Measurements from ENCODE around the gene IL1RL2.

IL1RL2 gene

GRCh38 chr2:102179788-102180686 lies 6.8 kb upstream of the IL1RL2 start:
- Histone ChIP-seq H3K4me3 (ENCODE audit: low read length in 2 of 2) (no peak overlapping the region), H3K9ac (ENCODE audit: low read depth in 1 of 2, low read length in 2 of 2) (no peak overlapping the region), H3K36me3 (ENCODE audit: control insufficient read depth in 2 of 2, insufficient read depth in 2 of 2, low read length in 2 of 2) (peaks cover 0 to 4% of the 10 kb centered on the region in 2 donors), H3K9me3 (ENCODE audit: control insufficient read depth in 2 of 2, low read length in 2 of 2) (no peaks in the 10 kb centered on the region), H3K27ac (ENCODE audit: low read depth in 2 of 2, low read length in 2 of 2) (no peak overlapping the region), H3K4me1 (ENCODE audit: control insufficient read depth in 2 of 2, insufficient read depth in 2 of 2, low read length in 2 of 2) (no peaks in the 10 kb centered on the region), H3K27me3 (ENCODE audit: control insufficient read depth in 2 of 2, insufficient read depth in 2 of 2, low read length in 2 of 2) (no peaks in the 10 kb centered on the region)

GRCh38 chr2:102180687-102180999 lies 6.2 kb upstream of the IL1RL2 start:
- Histone ChIP-seq H3K4me1 (ENCODE audit: control insufficient read depth in 2 of 2, insufficient read depth in 2 of 2, low read length in 2 of 2) (no peaks in the 10 kb centered on the region), H3K9me3 (ENCODE audit: control insufficient read depth in 2 of 2, low read length in 2 of 2) (no peaks in the 10 kb centered on the region), H3K36me3 (ENCODE audit: control insufficient read depth in 2 of 2, insufficient read depth in 2 of 2, low read length in 2 of 2) (peaks cover 0 to 4% of the 10 kb centered on the region in 2 donors), H3K4me3 (ENCODE audit: low read length in 2 of 2) (no peak overlapping the region), H3K27me3 (ENCODE audit: control insufficient read depth in 2 of 2, insufficient read depth in 2 of 2, low read length in 2 of 2) (no peaks in the 10 kb centered on the region), H3K27ac (ENCODE audit: low read depth in 2 of 2, low read length in 2 of 2) (no peak overlapping the region), H3K9ac (ENCODE audit: low read depth in 1 of 2, low read length in 2 of 2) (no peak overlapping the region)

- H3K4me3 ChIP-seq (ENCODE audit: low read length in 2 of 2) = no peak overlapping the region
- H3K27me3 ChIP-seq (ENCODE audit: control insufficient read depth in 2 of 2, insufficient read depth in 2 of 2, low read length in 2 of 2) = no peaks in the 10 kb centered on the region
- H3K36me3 ChIP-seq (ENCODE audit: control insufficient read depth in 2 of 2, insufficient read depth in 2 of 2, low read length in 2 of 2) = peaks cover 0 to 3% of the 10 kb centered on the region in 2 donors
- H3K9ac ChIP-seq (ENCODE audit: low read depth in 1 of 2, low read length in 2 of 2) = no peak overlapping the region
- no peak overlapping the region for H3K27ac ChIP-seq (ENCODE audit: low read depth in 2 of 2, low read length in 2 of 2)
- H3K4me1 ChIP-seq (ENCODE audit: control insufficient read depth in 2 of 2, insufficient read depth in 2 of 2, low read length in 2 of 2) = no peaks in the 10 kb centered on the region
- no peaks in the 10 kb centered on the region for H3K9me3 ChIP-seq (ENCODE audit: control insufficient read depth in 2 of 2, low read length in 2 of 2)
Observed at GRCh38 chr2:102181376-102181775, 5.4 kb upstream of the IL1RL2 start.

- H3K36me3 ChIP-seq (ENCODE audit: control insufficient read depth in 2 of 2, insufficient read depth in 2 of 2, low read length in 2 of 2) = no peaks in the 10 kb centered on the region
- H3K27me3 ChIP-seq (ENCODE audit: control insufficient read depth in 2 of 2, insufficient read depth in 2 of 2, low read length in 2 of 2) = no peaks in the 10 kb centered on the region
- H3K4me1 ChIP-seq (ENCODE audit: control insufficient read depth in 2 of 2, insufficient read depth in 2 of 2, low read length in 2 of 2) = peaks cover 0 to under 1% of the 10 kb centered on the region in 2 donors
- no peak overlapping the region for H3K4me3 ChIP-seq (ENCODE audit: low read length in 2 of 2)
- no peak overlapping the region for H3K27ac ChIP-seq (ENCODE audit: low read depth in 2 of 2, low read length in 2 of 2)
- no peaks in the 10 kb centered on the region for H3K9me3 ChIP-seq (ENCODE audit: control insufficient read depth in 2 of 2, low read length in 2 of 2)
- no peak overlapping the region for H3K9ac ChIP-seq (ENCODE audit: low read depth in 1 of 2, low read length in 2 of 2)
Observed at GRCh38 chr2:102181919-102182635, 4.7 kb upstream of the IL1RL2 start.

- H3K27ac ChIP-seq (ENCODE audit: low read depth in 2 of 2, low read length in 2 of 2) = no peak overlapping the region
- no peaks in the 10 kb centered on the region for H3K36me3 ChIP-seq (ENCODE audit: control insufficient read depth in 2 of 2, insufficient read depth in 2 of 2, low read length in 2 of 2)
- no peak overlapping the region for H3K4me3 ChIP-seq (ENCODE audit: low read length in 2 of 2)
- H3K27me3 ChIP-seq (ENCODE audit: control insufficient read depth in 2 of 2, insufficient read depth in 2 of 2, low read length in 2 of 2) = no peaks in the 10 kb centered on the region
- H3K9me3 ChIP-seq (ENCODE audit: control insufficient read depth in 2 of 2, low read length in 2 of 2) = no peaks in the 10 kb centered on the region
- H3K9ac ChIP-seq (ENCODE audit: low read depth in 1 of 2, low read length in 2 of 2) = no peak overlapping the region
- H3K4me1 ChIP-seq (ENCODE audit: control insufficient read depth in 2 of 2, insufficient read depth in 2 of 2, low read length in 2 of 2) = peaks cover 2 to 5% of the 10 kb centered on the region in 2 donors
Observed at GRCh38 chr2:102184018-102184417, 2.8 kb upstream of the IL1RL2 start.

DNA sequence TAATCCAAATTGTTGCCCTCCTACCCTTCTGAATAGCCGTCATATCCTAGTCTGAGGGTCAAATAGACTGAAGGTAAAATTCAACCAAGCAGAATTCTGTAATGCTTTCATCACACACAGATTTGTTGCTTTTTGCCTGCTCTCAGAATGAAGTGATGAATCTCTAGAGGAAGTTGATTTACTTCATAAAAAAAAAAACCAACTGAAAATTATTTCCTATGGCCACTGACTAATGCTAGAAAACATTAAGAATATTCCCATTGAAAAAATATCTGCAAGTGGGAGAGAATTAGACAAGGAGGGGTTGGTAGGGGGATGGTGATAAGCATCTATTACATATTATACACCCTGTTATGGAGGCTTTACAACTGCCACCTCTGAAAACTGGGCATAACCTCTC lies 2.3 kb upstream of the IL1RL2 start:
- Histone ChIP-seq H3K27me3 (ENCODE audit: control insufficient read depth in 2 of 2, insufficient read depth in 2 of 2, low read length in 2 of 2) (no peaks in the 10 kb centered on the region), H3K36me3 (ENCODE audit: control insufficient read depth in 2 of 2, insufficient read depth in 2 of 2, low read length in 2 of 2) (no peaks in the 10 kb centered on the region), H3K4me3 (ENCODE audit: low read length in 2 of 2) (no peak overlapping the region), H3K9ac (ENCODE audit: low read depth in 1 of 2, low read length in 2 of 2) (no peak overlapping the region), H3K4me1 (ENCODE audit: control insufficient read depth in 2 of 2, insufficient read depth in 2 of 2, low read length in 2 of 2) (peaks cover 2 to 5% of the 10 kb centered on the region in 2 donors), H3K9me3 (ENCODE audit: control insufficient read depth in 2 of 2, low read length in 2 of 2) (no peaks in the 10 kb centered on the region), H3K27ac (ENCODE audit: low read depth in 2 of 2, low read length in 2 of 2) (no peak overlapping the region)

DNA sequence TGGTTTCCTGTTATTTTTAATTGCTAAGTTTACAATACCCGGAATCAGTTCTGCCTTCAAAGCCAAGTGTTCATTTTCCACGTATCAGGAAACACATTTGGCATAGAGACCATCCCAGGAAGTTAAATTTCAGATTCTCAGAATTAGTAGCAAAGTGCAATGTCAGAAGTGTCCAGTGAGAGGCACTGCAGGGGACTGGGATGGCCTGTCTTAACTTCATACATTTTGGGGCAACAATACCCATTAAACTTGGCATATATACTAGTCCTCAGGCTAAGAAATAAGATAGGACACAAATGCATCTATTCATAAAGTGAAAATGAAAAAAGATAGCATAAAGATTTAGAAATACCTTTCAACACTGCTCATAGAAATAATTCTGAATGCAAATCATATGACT lies 1.5 kb upstream of the IL1RL2 start:
- H3K4me3 ChIP-seq (ENCODE audit: low read length in 2 of 2) = no peak overlapping the region
- H3K27me3 ChIP-seq (ENCODE audit: control insufficient read depth in 2 of 2, insufficient read depth in 2 of 2, low read length in 2 of 2) = no peaks in the 10 kb centered on the region
- H3K27ac ChIP-seq (ENCODE audit: low read depth in 2 of 2, low read length in 2 of 2) = no peak overlapping the region
- peaks cover 2 to 5% of the 10 kb centered on the region in 2 donors for H3K4me1 ChIP-seq (ENCODE audit: control insufficient read depth in 2 of 2, insufficient read depth in 2 of 2, low read length in 2 of 2)
- no peaks in the 10 kb centered on the region for H3K9me3 ChIP-seq (ENCODE audit: control insufficient read depth in 2 of 2, low read length in 2 of 2)
- no peaks in the 10 kb centered on the region for H3K36me3 ChIP-seq (ENCODE audit: control insufficient read depth in 2 of 2, insufficient read depth in 2 of 2, low read length in 2 of 2)
- no peak overlapping the region for H3K9ac ChIP-seq (ENCODE audit: low read depth in 1 of 2, low read length in 2 of 2)

DNA sequence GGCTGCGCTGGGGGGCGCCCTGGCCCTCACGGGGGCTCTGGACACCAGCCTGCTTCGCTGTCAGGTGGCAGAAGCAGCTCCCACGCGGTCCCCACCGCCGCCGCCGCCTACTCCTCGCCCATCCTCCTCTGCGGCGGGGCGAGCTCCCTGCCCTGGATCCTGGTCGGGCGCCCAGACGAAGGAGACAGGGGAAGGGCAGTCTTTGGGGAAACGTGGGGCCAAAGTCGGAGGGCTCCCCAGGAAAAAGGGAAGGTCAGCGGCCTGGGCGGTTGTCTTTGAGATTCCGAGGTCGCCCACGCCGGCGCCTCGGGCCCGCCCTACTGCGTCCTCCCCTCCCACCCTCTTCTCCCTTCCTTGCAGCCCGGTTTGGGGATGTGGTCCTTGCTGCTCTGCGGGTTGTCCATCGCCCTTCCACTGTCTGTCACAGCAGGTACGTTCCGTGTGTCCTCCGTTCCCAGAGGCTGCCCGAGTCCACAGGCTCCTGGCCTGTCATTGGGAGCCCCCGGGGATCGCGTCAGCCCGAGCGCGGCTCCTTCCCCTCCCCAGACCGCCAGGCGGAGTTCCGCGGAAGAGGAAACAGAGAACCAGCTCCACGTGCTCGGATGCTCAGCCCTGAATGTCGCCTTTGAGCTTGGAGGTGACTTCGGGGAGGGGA lies 800 bp downstream of the IL1RL2 start:
- no peaks in the 10 kb centered on the region for H3K36me3 ChIP-seq (ENCODE audit: control insufficient read depth in 2 of 2, insufficient read depth in 2 of 2, low read length in 2 of 2)
- H3K9ac ChIP-seq (ENCODE audit: low read depth in 1 of 2, low read length in 2 of 2) = peak overlapping the region; percentile 58 to 73
- H3K27ac ChIP-seq (ENCODE audit: low read depth in 2 of 2, low read length in 2 of 2) = peak overlapping the region in 1 of 2 donors; percentile 35
- no peaks in the 10 kb centered on the region for H3K9me3 ChIP-seq (ENCODE audit: control insufficient read depth in 2 of 2, low read length in 2 of 2)
- no peaks in the 10 kb centered on the region for H3K27me3 ChIP-seq (ENCODE audit: control insufficient read depth in 2 of 2, insufficient read depth in 2 of 2, low read length in 2 of 2)
- peaks cover 2 to 5% of the 10 kb centered on the region in 2 donors for H3K4me1 ChIP-seq (ENCODE audit: control insufficient read depth in 2 of 2, insufficient read depth in 2 of 2, low read length in 2 of 2)
- H3K4me3 ChIP-seq (ENCODE audit: low read length in 2 of 2) = peak overlapping the region; percentile 72 to 73

- no peaks in the 10 kb centered on the region for H3K36me3 ChIP-seq (ENCODE audit: control insufficient read depth in 2 of 2, insufficient read depth in 2 of 2, low read length in 2 of 2)
- H3K27me3 ChIP-seq (ENCODE audit: control insufficient read depth in 2 of 2, insufficient read depth in 2 of 2, low read length in 2 of 2) = no peaks in the 10 kb centered on the region
- H3K9me3 ChIP-seq (ENCODE audit: control insufficient read depth in 2 of 2, low read length in 2 of 2) = no peaks in the 10 kb centered on the region
- peaks cover 2 to 5% of the 10 kb centered on the region in 2 donors for H3K4me1 ChIP-seq (ENCODE audit: control insufficient read depth in 2 of 2, insufficient read depth in 2 of 2, low read length in 2 of 2)
- H3K9ac ChIP-seq (ENCODE audit: low read depth in 1 of 2, low read length in 2 of 2) = no peak overlapping the region
- no peak overlapping the region for H3K27ac ChIP-seq (ENCODE audit: low read depth in 2 of 2, low read length in 2 of 2)
- H3K4me3 ChIP-seq (ENCODE audit: low read length in 2 of 2) = no peak overlapping the region
Observed at GRCh38 chr2:102190430-102191107, 3.7 kb downstream of the IL1RL2 start.
